Calu3 (cell line): ENCODE results near the gene SULT1C3. TPM values are rescaled to one million over a fixed set of nuclear protein-coding genes. Genes with fewer than 3 reads are reported as not detected.

ENCODE experiments used
- BruUV-seq: library from RNA; stranded (reverse); fragments of 400-500 nt; replicated peaks from 2 replicates; lab custom pipeline; 2021; lab: Mats Ljungman, UMichigan
- CTCF ChIA-PET: fragments of 300-600 bp; sonication (Branson Sonifier 250); formaldehyde crosslinking; loops from one replicate; lab custom pipeline; 2022; ENCODE audit warnings: antibody characterized with exemption; lab: Charles Lee
- DNase-seq: peaks from one replicate; pipeline ENCODE4 v3.0.0; 2022
- H3K27ac Mint-ChIP-seq: one replicate; pipeline ENCODE4 v1.8.0; 2022; ENCODE audit warnings: mixed read lengths; ENCODE audit not compliant: unreplicated experiment
- H3K27me3 Mint-ChIP-seq: one replicate; pipeline ENCODE4 v1.8.0; 2022; ENCODE audit warnings: mixed read lengths; ENCODE audit not compliant: unreplicated experiment
- H3K36me3 Mint-ChIP-seq: one replicate; pipeline ENCODE4 v1.8.0; 2022; ENCODE audit warnings: mild to moderate bottlenecking, moderate library complexity, mixed read lengths; ENCODE audit not compliant: insufficient read depth, unreplicated experiment
- H3K4me1 Mint-ChIP-seq: one replicate; pipeline ENCODE4 v1.8.0; 2022; ENCODE audit warnings: mild to moderate bottlenecking, low read depth, mixed read lengths; ENCODE audit not compliant: unreplicated experiment
- H3K4me3 Mint-ChIP-seq: one replicate; pipeline ENCODE4 v1.8.0; 2022; ENCODE audit warnings: mild to moderate bottlenecking, low read depth, moderate library complexity, mixed read lengths; ENCODE audit not compliant: unreplicated experiment
- H3K9me3 Mint-ChIP-seq: one replicate; pipeline ENCODE4 v1.8.0; 2022; ENCODE audit warnings: low read depth, mixed read lengths; ENCODE audit not compliant: unreplicated experiment
- intact Hi-C: fragments of 100-400 bp; cut with micrococcal nuclease; formaldehyde crosslinking; loops from one replicate; pipeline ENCODE4 v1.10.0; 2022; ENCODE audit not compliant: unreplicated experiment
- total RNA-seq: library from RNA; stranded (reverse); gene quantifications from 2 replicates; pipeline ENCODE4 v1.2.3, GENCODE V29; 2022
- TF ChIP-seq, protein P1 (sequence below): fragments of 200-600 bp; IDR thresholded peaks from one replicate; pipeline ENCODE4 v1.8.0; 2022; ENCODE audit warnings: antibody characterized with exemption; ENCODE audit not compliant: unreplicated experiment

The SULT1C3 gene
- total RNA-seq, 1 experiment from 2014 or later: not detected

DNA sequence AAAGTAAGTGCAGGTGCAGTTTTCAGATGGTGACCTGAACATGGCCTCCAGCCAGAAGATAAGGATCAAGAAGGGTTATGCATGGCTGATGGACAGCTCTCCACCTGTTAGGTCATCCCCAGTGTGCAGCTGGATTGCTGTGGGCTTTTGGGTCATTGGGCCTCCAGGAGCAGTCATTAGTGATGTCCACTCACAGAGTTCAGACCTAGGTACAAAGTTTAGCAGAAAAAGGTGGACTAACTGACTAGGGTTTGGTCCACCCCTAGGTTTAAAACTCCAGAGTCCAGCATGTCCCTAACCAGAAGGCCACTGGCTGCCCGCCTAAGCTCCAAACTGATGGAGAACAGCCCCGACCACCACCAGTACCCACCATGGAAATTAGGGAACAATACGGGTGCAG, 30.6 kb downstream of the SULT1C3 start:
- CTCF ChIA-PET: no interaction called here
- H3K4me3 Mint-ChIP-seq: no peak overlapping the region
- TF ChIP-seq, protein P1, sequence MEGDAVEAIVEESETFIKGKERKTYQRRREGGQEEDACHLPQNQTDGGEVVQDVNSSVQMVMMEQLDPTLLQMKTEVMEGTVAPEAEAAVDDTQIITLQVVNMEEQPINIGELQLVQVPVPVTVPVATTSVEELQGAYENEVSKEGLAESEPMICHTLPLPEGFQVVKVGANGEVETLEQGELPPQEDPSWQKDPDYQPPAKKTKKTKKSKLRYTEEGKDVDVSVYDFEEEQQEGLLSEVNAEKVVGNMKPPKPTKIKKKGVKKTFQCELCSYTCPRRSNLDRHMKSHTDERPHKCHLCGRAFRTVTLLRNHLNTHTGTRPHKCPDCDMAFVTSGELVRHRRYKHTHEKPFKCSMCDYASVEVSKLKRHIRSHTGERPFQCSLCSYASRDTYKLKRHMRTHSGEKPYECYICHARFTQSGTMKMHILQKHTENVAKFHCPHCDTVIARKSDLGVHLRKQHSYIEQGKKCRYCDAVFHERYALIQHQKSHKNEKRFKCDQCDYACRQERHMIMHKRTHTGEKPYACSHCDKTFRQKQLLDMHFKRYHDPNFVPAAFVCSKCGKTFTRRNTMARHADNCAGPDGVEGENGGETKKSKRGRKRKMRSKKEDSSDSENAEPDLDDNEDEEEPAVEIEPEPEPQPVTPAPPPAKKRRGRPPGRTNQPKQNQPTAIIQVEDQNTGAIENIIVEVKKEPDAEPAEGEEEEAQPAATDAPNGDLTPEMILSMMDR: no peak
- no peaks in the 10 kb centered on the region for H3K27me3 Mint-ChIP-seq
- no peak overlapping the region for H3K27ac Mint-ChIP-seq
- H3K36me3 Mint-ChIP-seq: peaks cover 11% of the 10 kb centered on the region
- DNase-seq: no peak
- no peaks in the 10 kb centered on the region for H3K9me3 Mint-ChIP-seq
- no TSS peak for BruUV-seq
- intact Hi-C loops: loop anchor here (2.0 kb wide), 1 partner anchor 20 kb away; no protein-coding TSS in a partner anchor
- peaks cover 68% of the 10 kb centered on the region for H3K4me1 Mint-ChIP-seq

DNA sequence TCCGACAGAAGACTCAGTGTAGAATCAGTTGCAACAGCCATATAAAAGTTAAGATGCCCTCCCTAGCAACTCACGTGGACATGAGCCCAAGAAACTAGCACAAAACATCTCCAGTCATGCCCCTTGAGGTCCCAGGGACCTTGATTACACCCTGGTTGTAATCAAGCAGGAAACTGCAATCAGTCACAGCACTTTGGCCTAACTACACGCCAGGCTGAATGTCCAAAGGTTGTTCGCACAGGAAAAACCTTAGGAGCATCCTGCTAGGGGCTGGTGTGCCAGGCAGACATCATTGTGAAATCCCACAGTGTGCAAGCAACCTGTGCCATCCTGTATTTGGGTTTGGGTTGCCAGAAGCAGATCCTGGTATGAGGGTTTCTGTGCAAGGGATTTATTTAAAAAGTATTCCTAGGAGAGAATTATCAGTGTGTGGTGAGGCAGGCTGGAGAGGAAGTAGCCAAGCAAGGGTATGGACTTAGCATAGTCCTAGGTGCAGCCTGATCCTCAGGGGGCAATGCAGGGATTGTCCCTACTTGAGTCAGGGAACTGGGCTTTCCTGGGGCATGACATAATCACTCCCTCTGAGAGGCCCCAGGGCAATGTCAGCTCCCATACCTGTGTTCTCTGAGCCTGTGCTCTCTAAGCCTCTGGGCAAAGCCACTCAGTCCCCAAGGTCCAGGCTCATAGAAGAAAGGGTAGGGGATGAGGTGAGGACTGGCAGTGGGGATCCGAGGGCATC, 31.2 kb downstream of the SULT1C3 start:
- TF ChIP-seq, protein P1: no peak
- no TSS peak for BruUV-seq
- DNase-seq: no peak
- H3K4me3 Mint-ChIP-seq: peak overlapping the region; percentile 39
- CTCF ChIA-PET: no interaction called here
- H3K9me3 Mint-ChIP-seq: no peaks in the 10 kb centered on the region
- peaks cover 11% of the 10 kb centered on the region for H3K36me3 Mint-ChIP-seq
- H3K27me3 Mint-ChIP-seq: no peaks in the 10 kb centered on the region
- peaks cover 62% of the 10 kb centered on the region for H3K4me1 Mint-ChIP-seq
- intact Hi-C loops: loop anchor here (2.0 kb wide), 1 partner anchor 20 kb away; no protein-coding TSS in a partner anchor
- H3K27ac Mint-ChIP-seq: peak overlapping the region; percentile 89

DNA sequence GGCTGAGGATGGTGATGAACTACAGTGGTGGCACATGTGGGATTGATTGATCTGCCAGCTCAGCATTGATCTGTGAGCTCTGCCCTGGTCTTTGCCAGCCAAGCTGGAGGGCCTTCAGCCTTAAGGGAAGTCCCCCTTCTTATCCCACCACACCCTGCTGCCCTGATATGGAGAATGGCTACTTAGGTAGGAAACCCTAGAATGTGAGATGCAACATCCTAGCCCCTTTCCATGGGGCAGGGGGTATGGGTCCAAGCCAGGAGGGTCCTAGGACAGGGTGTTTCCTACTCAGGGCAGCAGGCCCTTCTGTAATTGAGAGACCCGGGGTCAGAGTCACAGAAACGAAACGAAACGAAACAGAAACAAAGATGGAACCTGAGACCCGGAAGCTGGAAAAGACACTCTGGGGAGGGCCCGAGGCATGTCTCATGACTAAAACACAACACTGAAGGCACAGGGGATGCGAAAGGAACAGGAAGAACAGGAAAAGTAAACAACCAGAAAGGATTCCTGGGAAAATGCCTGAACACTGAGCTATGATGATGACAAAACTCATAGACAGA, 32.0 kb downstream of the SULT1C3 start:
- intact Hi-C loops: loop anchor here (2.0 kb wide), 1 partner anchor 19 kb away; no protein-coding TSS in a partner anchor
- DNase-seq: peak; percentile 59
- CTCF ChIA-PET: interaction anchor here (0.7 to 1.2 kb wide), 2 partner anchors 13 to 56 kb away, joined by 3 read pairs; no protein-coding TSS in a partner anchor
- H3K36me3 Mint-ChIP-seq: peaks cover 11% of the 10 kb centered on the region
- H3K4me1 Mint-ChIP-seq: peaks cover 54% of the 10 kb centered on the region
- H3K27ac Mint-ChIP-seq: peak overlapping the region; percentile 89
- H3K4me3 Mint-ChIP-seq: peak overlapping the region; percentile 39
- TF ChIP-seq, protein P1: no peak
- no peaks in the 10 kb centered on the region for H3K27me3 Mint-ChIP-seq
- BruUV-seq: no TSS peak
- no peaks in the 10 kb centered on the region for H3K9me3 Mint-ChIP-seq

DNA sequence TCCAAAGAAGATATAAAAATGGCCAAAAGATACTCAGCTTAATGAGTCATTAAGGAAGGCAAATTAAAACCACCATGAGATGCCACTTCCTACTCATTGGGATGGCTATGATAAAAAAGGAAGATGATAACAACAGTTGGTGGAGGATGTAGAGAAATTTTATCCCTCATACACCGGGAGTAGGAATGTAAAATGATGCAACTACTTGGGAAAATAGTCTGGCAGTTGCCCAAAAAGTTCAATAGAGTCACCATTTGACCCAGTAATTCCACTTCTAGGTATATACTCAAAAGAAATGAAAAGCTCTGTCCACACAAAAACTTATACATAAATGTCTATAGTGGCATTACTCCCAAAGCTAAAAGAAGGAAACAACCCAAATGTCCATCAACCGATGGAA, 38.9 kb downstream of the SULT1C3 start:
- no peak for DNase-seq
- no peaks in the 10 kb centered on the region for H3K27me3 Mint-ChIP-seq
- H3K4me1 Mint-ChIP-seq: no peaks in the 10 kb centered on the region
- no TSS peak for BruUV-seq
- H3K27ac Mint-ChIP-seq: no peak overlapping the region
- TF ChIP-seq, protein P1: no peak
- no peaks in the 10 kb centered on the region for H3K9me3 Mint-ChIP-seq
- H3K4me3 Mint-ChIP-seq: no peak overlapping the region
- intact Hi-C loops: no loop called here
- CTCF ChIA-PET: no interaction called here
- H3K36me3 Mint-ChIP-seq: no peaks in the 10 kb centered on the region
